ENCODE results near the gene ALDH1L1.
"Not testable (repeated sequence)": the region's sequence is repeated elsewhere in the genome, so short reads cannot be mapped to it uniquely, and the experiment has no call there.

Gene ALDH1L1

GRCh38 chr3:126106336-126107202 lies 73.8 kb downstream of the ALDH1L1 start:
- DNase-seq (ENCODE audit: low read depth, low spot score) = no peak

GRCh38 chr3:126105691-126106187 lies 74.6 kb downstream of the ALDH1L1 start:
- no peak for DNase-seq (ENCODE audit: low read depth, low spot score)

- DNase-seq (ENCODE audit: low read depth, low spot score) = no peak
Measured at GRCh38 chr3:126104742-126105605, 75.4 kb downstream of the ALDH1L1 start.

GRCh38 chr3:126104028-126104635 lies 76.3 kb downstream of the ALDH1L1 start:
- DNase-seq (ENCODE audit: low read depth, low spot score) = no peak

GRCh38 chr3:126103121-126104027 lies 77.0 kb downstream of the ALDH1L1 start:
- DNase-seq (ENCODE audit: low read depth, low spot score) = no peak

- no peak for DNase-seq (ENCODE audit: low read depth, low spot score)
Measured at GRCh38 chr3:126102530-126102951, 77.8 kb downstream of the ALDH1L1 start.

- no peak for DNase-seq (ENCODE audit: low read depth, low spot score)
Measured at GRCh38 chr3:126102011-126102410, 78.4 kb downstream of the ALDH1L1 start.

- no peak for DNase-seq (ENCODE audit: low read depth, low spot score)
Measured at GRCh38 chr3:126101521-126101982, 78.8 kb downstream of the ALDH1L1 start.

GRCh38 chr3:126100634-126101301 lies 79.6 kb downstream of the ALDH1L1 start:
- DNase-seq (ENCODE audit: low read depth, low spot score) = no peak

- DNase-seq (ENCODE audit: low read depth, low spot score) = no peak
Measured at GRCh38 chr3:126100269-126100633, 80.1 kb downstream of the ALDH1L1 start.

GRCh38 chr3:126098391-126098858 lies 82.0 kb downstream of the ALDH1L1 start:
- DNase-seq (ENCODE audit: low read depth, low spot score) = peak; percentile 69

- DNase-seq (ENCODE audit: low read depth, low spot score) = no peak
Measured at GRCh38 chr3:126097801-126098200, 82.6 kb downstream of the ALDH1L1 start.

GRCh38 chr3:126096274-126096673 lies 84.1 kb downstream of the ALDH1L1 start:
- DNase-seq (ENCODE audit: low read depth, low spot score) = not testable (repeated sequence)

GRCh38 chr3:126092128-126092527 lies 88.3 kb downstream of the ALDH1L1 start:
- not testable (repeated sequence) for DNase-seq (ENCODE audit: low read depth, low spot score)

- DNase-seq (ENCODE audit: low read depth, low spot score) = no peak
Measured at GRCh38 chr3:126087552-126088175, 92.7 kb downstream of the ALDH1L1 start.

GRCh38 chr3:126085841-126086240 lies 94.5 kb downstream of the ALDH1L1 start:
- no peak for DNase-seq (ENCODE audit: low read depth, low spot score)

GRCh38 chr3:126085276-126085675 lies 95.1 kb downstream of the ALDH1L1 start:
- DNase-seq (ENCODE audit: low read depth, low spot score) = no peak

- DNase-seq (ENCODE audit: low read depth, low spot score) = no peak
Measured at GRCh38 chr3:126084768-126085180, 95.6 kb downstream of the ALDH1L1 start.

GRCh38 chr3:126083913-126084767 lies 96.2 kb downstream of the ALDH1L1 start, which contains the start of gene SLC41A3:
Gene SLC41A3 (minus strand): TSS chr3:126084124. CDS start chr3:126068219, 15,905 bp downstream.
- DNase-seq (ENCODE audit: low read depth, low spot score) = peak; percentile 35

All from smooth muscle cell of the brain vasculature (primary cell).